Natural killer cell (primary cell): ENCODE measurements around the gene ZBTB7B. TPM values are rescaled to one million over a fixed set of nuclear protein-coding genes. Genes with fewer than 3 reads are reported as not detected.

Experiments
- ATAC-seq, 3 donors: fragments of 150-1000 bp in 2 of 3; fragments of 200-7000 bp in 1 of 3; cut with Tn5 transposase; 1 replicate in 1 of 3; 2 replicates in 2 of 3; pipeline ENCODE4 v1.10.0; 2021; ENCODE audit warnings: mild to moderate bottlenecking in 2 of 3, moderate library complexity in 2 of 3
- DNase-seq, 2 donors: peaks; one replicate each; pipeline versions ENCODE4 v3.0.0 to v3.0.0-alpha.2; 2013 to 2021; ENCODE audit warnings: mixed read lengths in 1 of 2
- H3K27ac ChIP-seq: one replicate; pipeline ENCODE4 v1.5.1; 2013; ENCODE audit warnings: mild to moderate bottlenecking, low read length
- H3K27me3 ChIP-seq: one replicate; pipeline ENCODE4 v1.6.1; 2013; ENCODE audit warnings: low read length; ENCODE audit not compliant: control insufficient read depth, insufficient read depth
- H3K36me3 ChIP-seq: one replicate; pipeline ENCODE4 v1.6.1; 2013; ENCODE audit warnings: low read length; ENCODE audit not compliant: control insufficient read depth, insufficient read depth
- H3K4me1 ChIP-seq: one replicate; pipeline ENCODE4 v1.6.1; 2013; ENCODE audit warnings: low read length; ENCODE audit not compliant: control insufficient read depth, insufficient read depth
- H3K4me3 ChIP-seq: one replicate; pipeline ENCODE4 v1.5.1; 2013; ENCODE audit warnings: low read length
- H3K9me3 ChIP-seq: one replicate; pipeline ENCODE4 v1.6.1; 2013; ENCODE audit warnings: low read length; ENCODE audit not compliant: control insufficient read depth, insufficient read depth
- H3K27ac Mint-ChIP-seq, 2 donors: one replicate each; pipeline ENCODE4 v1.8.0; 2022; ENCODE audit warnings: mild to moderate bottlenecking in 2 of 2, mixed read lengths in 2 of 2, moderate library complexity in 1 of 2
- H3K27me3 Mint-ChIP-seq, 2 donors: one replicate each; pipeline ENCODE4 v1.8.0; 2022; ENCODE audit warnings: low read depth in 2 of 2, mixed read lengths in 2 of 2
- H3K36me3 Mint-ChIP-seq: one replicate; pipeline ENCODE4 v1.8.0; 2022; ENCODE audit warnings: mixed read lengths
- H3K4me1 Mint-ChIP-seq, 2 donors: one replicate each; pipeline ENCODE4 v1.8.0; 2022; ENCODE audit warnings: mixed read lengths in 2 of 2
- H3K4me3 Mint-ChIP-seq: one replicate; pipeline ENCODE4 v1.8.0; 2022; ENCODE audit warnings: mild to moderate bottlenecking, moderate library complexity, mixed read lengths
- H3K9me3 Mint-ChIP-seq, 2 donors: one replicate each; pipeline ENCODE4 v1.8.0; 2022; ENCODE audit warnings: mixed read lengths in 2 of 2
- WGBS: methylation state at CpG from one replicate; pipeline ENCODE4 v1.1.7; 2013; ENCODE audit warnings: missing lambda C conversion rate; ENCODE audit not compliant: insufficient coverage; 5-methylcytosine and 5-hydroxymethylcytosine counted together
- intact Hi-C: fragments of 100-400 bp; cut with micrococcal nuclease; formaldehyde crosslinking; loops from one replicate; pipeline ENCODE4 v1.14.2; 2022
- total RNA-seq, 4 donors: library from RNA; stranded (reverse); fragments of 120-200 nt in 1 of 4; gene quantifications; one replicate each; pipeline versions ENCODE4 v1.2.3 to v1.2.4, GENCODE V29; 2013 to 2022
- TF ChIP-seq, protein P1 (sequence below): fragments of 200-600 bp; IDR thresholded peaks from one replicate; pipeline ENCODE4 v1.8.0; 2022; ENCODE audit warnings: antibody characterized with exemption

Gene ZBTB7B
- total RNA-seq, 3 donors from 2014 or later (not counting 1 experiment from before 2014, with no cell fraction given) = 61.2 to 75.4 (median 63.3) TPM

GRCh38 chr1:154964359-154964758, 38.2 kb upstream of the ZBTB7B start:
- intact Hi-C loops = no loop called here
- H3K9me3 ChIP-seq = no peaks in the 10 kb centered on the region
- TF ChIP-seq, protein P1, sequence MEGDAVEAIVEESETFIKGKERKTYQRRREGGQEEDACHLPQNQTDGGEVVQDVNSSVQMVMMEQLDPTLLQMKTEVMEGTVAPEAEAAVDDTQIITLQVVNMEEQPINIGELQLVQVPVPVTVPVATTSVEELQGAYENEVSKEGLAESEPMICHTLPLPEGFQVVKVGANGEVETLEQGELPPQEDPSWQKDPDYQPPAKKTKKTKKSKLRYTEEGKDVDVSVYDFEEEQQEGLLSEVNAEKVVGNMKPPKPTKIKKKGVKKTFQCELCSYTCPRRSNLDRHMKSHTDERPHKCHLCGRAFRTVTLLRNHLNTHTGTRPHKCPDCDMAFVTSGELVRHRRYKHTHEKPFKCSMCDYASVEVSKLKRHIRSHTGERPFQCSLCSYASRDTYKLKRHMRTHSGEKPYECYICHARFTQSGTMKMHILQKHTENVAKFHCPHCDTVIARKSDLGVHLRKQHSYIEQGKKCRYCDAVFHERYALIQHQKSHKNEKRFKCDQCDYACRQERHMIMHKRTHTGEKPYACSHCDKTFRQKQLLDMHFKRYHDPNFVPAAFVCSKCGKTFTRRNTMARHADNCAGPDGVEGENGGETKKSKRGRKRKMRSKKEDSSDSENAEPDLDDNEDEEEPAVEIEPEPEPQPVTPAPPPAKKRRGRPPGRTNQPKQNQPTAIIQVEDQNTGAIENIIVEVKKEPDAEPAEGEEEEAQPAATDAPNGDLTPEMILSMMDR = no peak
- H3K36me3 ChIP-seq = peaks cover 55% of the 10 kb centered on the region
- H3K27me3 ChIP-seq = no peaks in the 10 kb centered on the region
- Mint-ChIP-seq H3K4me1 (peaks cover 23 to 41% of the 10 kb centered on the region in 2 donors), H3K27ac (no peak overlapping the region), H3K36me3 (no peaks in the 10 kb centered on the region), H3K27me3 (no peaks in the 10 kb centered on the region), H3K4me3 (no peak overlapping the region), H3K9me3 (no peaks in the 10 kb centered on the region)
- ATAC-seq = no peak
- WGBS = 92% methylated on average over 6 of the region's 6 CpGs
- no peak overlapping the region for H3K4me3 ChIP-seq
- H3K4me1 ChIP-seq = peaks cover 20% of the 10 kb centered on the region
- H3K27ac ChIP-seq = no peak overlapping the region
- DNase-seq = no peak

DNA sequence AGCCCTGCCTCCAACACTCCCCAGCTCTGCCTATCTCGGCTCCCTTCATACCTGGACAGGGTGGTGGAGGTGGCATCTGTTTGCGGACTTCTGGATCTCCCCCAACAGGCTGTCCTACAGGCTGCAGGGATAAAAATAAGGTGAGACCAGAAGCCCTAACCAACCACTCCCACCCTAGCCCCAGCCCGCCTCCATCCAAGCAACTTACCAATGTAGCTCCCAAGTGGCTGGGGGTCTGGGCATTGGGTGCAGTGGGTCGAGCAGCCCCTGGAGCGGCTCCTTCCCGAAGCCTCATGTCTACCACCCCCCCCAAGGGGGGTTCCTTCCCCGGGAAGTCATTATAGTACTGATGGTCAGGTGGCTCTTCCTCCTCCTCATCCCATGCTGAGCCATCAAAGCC, 36.5 kb upstream of the ZBTB7B start:
- intact Hi-C loops = no loop called here
- Mint-ChIP-seq H3K27me3 (no peaks in the 10 kb centered on the region), H3K27ac (peak overlapping the region in 1 of 2 donors; percentile 40), H3K9me3 (no peaks in the 10 kb centered on the region), H3K4me1 (peaks cover 13 to 47% of the 10 kb centered on the region in 2 donors), H3K36me3 (no peaks in the 10 kb centered on the region), H3K4me3 (no peak overlapping the region)
- Histone ChIP-seq H3K4me3 (no peak overlapping the region), H3K4me1 (peaks cover 24% of the 10 kb centered on the region), H3K36me3 (peaks cover 52% of the 10 kb centered on the region), H3K27ac (no peak overlapping the region), H3K9me3 (no peaks in the 10 kb centered on the region), H3K27me3 (no peaks in the 10 kb centered on the region)
- 98% methylated on average over 6 of the region's 7 CpGs for WGBS
- ATAC-seq (no peak), DNase-seq (no peak)
- TF ChIP-seq, protein P1 = no peak

DNA sequence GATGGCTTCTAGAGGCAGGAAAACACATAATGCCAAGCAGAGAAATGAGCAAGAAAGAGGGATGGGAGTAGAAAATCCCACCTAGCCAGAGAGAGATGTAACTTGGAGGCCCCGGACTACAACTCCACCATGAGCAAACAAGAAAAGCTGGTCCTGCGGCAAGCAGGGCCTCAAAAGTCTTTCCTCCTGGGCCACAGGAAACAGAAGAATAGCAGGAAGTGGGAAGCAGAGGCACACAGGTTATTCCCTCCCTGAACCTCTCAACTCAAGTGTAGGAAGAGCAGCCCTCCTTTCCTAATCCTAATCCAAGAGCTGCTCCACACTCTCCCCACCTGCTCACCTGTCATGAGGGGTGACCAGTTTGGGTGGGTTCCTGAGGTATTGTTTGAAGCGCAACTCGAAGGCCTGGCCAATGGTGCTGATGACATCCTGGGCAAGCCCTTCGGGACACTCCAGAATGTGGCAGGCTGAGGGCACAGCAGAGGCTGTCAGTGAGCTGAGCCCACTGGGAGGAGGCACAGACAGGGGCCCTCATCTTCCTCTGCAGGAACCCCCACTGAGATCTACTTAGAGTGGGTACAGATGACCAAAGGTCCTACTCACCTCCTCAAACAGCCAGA, 35.2 kb upstream of the ZBTB7B start:
- TF ChIP-seq, protein P1 = no peak
- H3K27me3 ChIP-seq = no peaks in the 10 kb centered on the region
- Mint-ChIP-seq H3K27me3 (no peaks in the 10 kb centered on the region), H3K27ac (peak overlapping the region in 1 of 2 donors; percentile 38), H3K9me3 (no peaks in the 10 kb centered on the region), H3K4me3 (no peak overlapping the region), H3K36me3 (no peaks in the 10 kb centered on the region), H3K4me1 (peaks cover 17 to 50% of the 10 kb centered on the region in 2 donors)
- no peak overlapping the region for H3K27ac ChIP-seq
- H3K4me3 ChIP-seq = no peak overlapping the region
- no peaks in the 10 kb centered on the region for H3K9me3 ChIP-seq
- peaks cover 52% of the 10 kb centered on the region for H3K36me3 ChIP-seq
- ATAC-seq (no peak), DNase-seq (no peak)
- intact Hi-C loops = no loop called here
- 91% methylated on average over 5 of the region's 5 CpGs for WGBS
- H3K4me1 ChIP-seq = peaks cover 27% of the 10 kb centered on the region

- Mint-ChIP-seq H3K36me3 (no peaks in the 10 kb centered on the region), H3K9me3 (no peaks in the 10 kb centered on the region), H3K27me3 (no peaks in the 10 kb centered on the region), H3K4me1 (peaks cover 20 to 44% of the 10 kb centered on the region in 2 donors), H3K27ac (peak overlapping the region in 1 of 2 donors; percentile 67), H3K4me3 (no peak overlapping the region)
- ATAC-seq (no peak), DNase-seq (no peak)
- TF ChIP-seq, protein P1 = no peak
- H3K4me1 ChIP-seq = peaks cover 31% of the 10 kb centered on the region
- no peak overlapping the region for H3K27ac ChIP-seq
- no peaks in the 10 kb centered on the region for H3K9me3 ChIP-seq
- no peak overlapping the region for H3K4me3 ChIP-seq
- peaks cover 44% of the 10 kb centered on the region for H3K36me3 ChIP-seq
- 100% methylated on average over 3 of the region's 3 CpGs for WGBS
- no peaks in the 10 kb centered on the region for H3K27me3 ChIP-seq
- intact Hi-C loops = no loop called here
Measured at GRCh38 chr1:154968731-154969130, 33.9 kb upstream of the ZBTB7B start.
